Psoas muscle (tissue), 8 donors: Measurements from ENCODE around the gene SIT1. TPM values are rescaled to one million over a fixed set of nuclear protein-coding genes. Genes with fewer than 3 reads are reported as not detected.
A peak's percentile ranks its signal among the peaks of the same experiment; 100 is the strongest.

Source experiments
- ATAC-seq, 4 donors: fragments of 200-7000 bp; cut with Tn5 transposase; one replicate each; pipeline ENCODE4 v1.9.1; 2020; ENCODE audit warnings: moderate library complexity in 3 of 4, mild to moderate bottlenecking in 2 of 4
- DNase-seq, 2 donors: peaks; one replicate each; pipeline ENCODE4 v3.0.0-alpha.2; 2020
- H3K27ac ChIP-seq: fragments of 200-600 bp; one replicate; pipeline ENCODE4 v1.8.0; 2022
- H3K27me3 ChIP-seq, 3 donors: fragments of 200-600 bp in 1 of 3; one replicate each; pipeline versions ENCODE4 v1.6.1 to v1.8.0; 2013 to 2022; ENCODE audit warnings: low read length in 2 of 3, mild to moderate bottlenecking in 2 of 3, moderate library complexity in 1 of 3; ENCODE audit not compliant: insufficient read depth in 3 of 3
- H3K36me3 ChIP-seq, 2 donors: fragments of 200-600 bp in 1 of 2; one replicate each; pipeline versions ENCODE4 v1.6.1 to v1.8.0; 2013 to 2022; ENCODE audit warnings: low read depth in 1 of 2, mild to moderate bottlenecking in 1 of 2, moderate library complexity in 1 of 2; ENCODE audit not compliant: insufficient read depth in 1 of 2
- H3K4me1 ChIP-seq: fragments of 200-600 bp; one replicate; pipeline ENCODE4 v1.8.0; 2022
- H3K4me3 ChIP-seq: fragments of 200-600 bp; one replicate; pipeline ENCODE4 v1.8.0; 2022; ENCODE audit warnings: mild to moderate bottlenecking
- H3K9me3 ChIP-seq: fragments of 200-600 bp; one replicate; pipeline ENCODE4 v1.8.0; 2022
- WGBS, 3 donors: extraction: QIAGEN DNeasy Blood & Tissue Kit; methylation state at CpG; one replicate each; pipeline versions ENCODE4 v1.1.6 to v1.1.7; 2013; 5-methylcytosine and 5-hydroxymethylcytosine counted together
- intact Hi-C, 2 donors: fragments of 100-400 bp; cut with DNase I; formaldehyde crosslinking; loops; one replicate each; pipeline versions ENCODE4 v1.11.0 to v1.14.2; 2022
- polyA plus RNA-seq, 3 donors: library from polyadenylated mRNA; stranded (reverse); fragments of 200-250 nt; gene quantifications; one replicate each; pipeline ENCODE4 v1.2.3, GENCODE V29; 2013
- total RNA-seq, 4 donors: library from RNA; stranded (reverse); fragmentation: NEBNext Ultra II Directional in 2 of 4; extraction: Animal tissue kit (Norgen Biotek cat#: 25700) in 2 of 4; gene quantifications; one replicate each; pipeline versions ENCODE4 v1.2.1 to v1.2.4, GENCODE V29; 2021 to 2023
- TF ChIP-seq, protein P1 (sequence below): fragments of 200-600 bp; IDR thresholded peaks from one replicate; pipeline ENCODE4 v1.8.0; 2022; ENCODE audit warnings: antibody characterized with exemption
- donor health status: healthy with polysubstance abuse.
- donor health status: DM: no; HTN: no; CAD: no; lungs with moderate emphysema.
- donor health status: Bipolar disorder and iron deficiency.
- donor health status: healthy.
- donor health status: DM: yes; HTN: yes; CAD: no.
- donor health status: DM: no; HTN: no; CAD: no.
- donor health status: DM: no; HTN: no; CAD: no.
- donor health status: DM: yes; HTN: yes; CAD: no.

SIT1 gene
- total and polyA plus RNA-seq, 7 donors: 0.08 to 0.34 (median 0.24) TPM; not detected in 1

DNA sequence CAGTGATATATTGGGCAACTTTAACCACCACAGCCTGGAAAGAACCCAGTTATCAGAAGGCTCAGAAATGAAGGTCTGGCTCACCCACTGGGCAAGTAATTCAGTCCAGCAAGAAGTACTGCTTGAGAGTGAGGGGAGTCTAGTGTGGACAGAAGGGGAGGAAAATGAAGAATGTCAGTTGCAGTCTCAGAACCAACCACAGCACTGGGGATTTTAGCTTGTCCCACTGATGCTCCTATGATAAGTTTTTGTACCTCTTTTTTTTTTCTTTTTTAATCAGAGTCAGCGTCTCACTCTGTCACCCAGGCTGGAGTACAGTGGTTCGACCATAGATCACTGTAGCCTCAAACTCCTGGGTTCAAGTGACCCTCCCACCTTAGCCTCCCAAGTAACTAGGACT, 23.2 kb downstream of the SIT1 start:
- no peaks in the 10 kb centered on the region for H3K36me3 ChIP-seq
- no peak overlapping the region for H3K27ac ChIP-seq
- no peaks in the 10 kb centered on the region for H3K4me1 ChIP-seq
- ATAC-seq: no peak
- no peaks in the 10 kb centered on the region for H3K27me3 ChIP-seq
- TF ChIP-seq, protein P1, sequence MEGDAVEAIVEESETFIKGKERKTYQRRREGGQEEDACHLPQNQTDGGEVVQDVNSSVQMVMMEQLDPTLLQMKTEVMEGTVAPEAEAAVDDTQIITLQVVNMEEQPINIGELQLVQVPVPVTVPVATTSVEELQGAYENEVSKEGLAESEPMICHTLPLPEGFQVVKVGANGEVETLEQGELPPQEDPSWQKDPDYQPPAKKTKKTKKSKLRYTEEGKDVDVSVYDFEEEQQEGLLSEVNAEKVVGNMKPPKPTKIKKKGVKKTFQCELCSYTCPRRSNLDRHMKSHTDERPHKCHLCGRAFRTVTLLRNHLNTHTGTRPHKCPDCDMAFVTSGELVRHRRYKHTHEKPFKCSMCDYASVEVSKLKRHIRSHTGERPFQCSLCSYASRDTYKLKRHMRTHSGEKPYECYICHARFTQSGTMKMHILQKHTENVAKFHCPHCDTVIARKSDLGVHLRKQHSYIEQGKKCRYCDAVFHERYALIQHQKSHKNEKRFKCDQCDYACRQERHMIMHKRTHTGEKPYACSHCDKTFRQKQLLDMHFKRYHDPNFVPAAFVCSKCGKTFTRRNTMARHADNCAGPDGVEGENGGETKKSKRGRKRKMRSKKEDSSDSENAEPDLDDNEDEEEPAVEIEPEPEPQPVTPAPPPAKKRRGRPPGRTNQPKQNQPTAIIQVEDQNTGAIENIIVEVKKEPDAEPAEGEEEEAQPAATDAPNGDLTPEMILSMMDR: no peak
- H3K4me3 ChIP-seq: no peak overlapping the region
- 87 to 89% (median 89%) methylated on average over 2 of the region's 2 CpGs for WGBS, 3 donors
- no peaks in the 10 kb centered on the region for H3K9me3 ChIP-seq
- intact Hi-C loops: loop anchor here in 1 of 2 donors (5.0 kb wide), 1 partner anchor 45 kb away; no protein-coding TSS in a partner anchor
- DNase-seq: no peak

- TF ChIP-seq, protein P1: no peak
- ATAC-seq (no peak), DNase-seq (no peak)
- Histone ChIP-seq H3K4me1 (peaks cover 4% of the 10 kb centered on the region), H3K36me3 (no peaks in the 10 kb centered on the region), H3K27ac (no peak overlapping the region), H3K27me3 (peaks cover 0 to 2% (median 0%) of the 10 kb centered on the region in 3 donors), H3K4me3 (no peak overlapping the region), H3K9me3 (no peaks in the 10 kb centered on the region)
- WGBS, 3 donors: 55 to 72% (median 64%) methylated on average over 2 of the region's 2 CpGs
- intact Hi-C loops: no loop called here
Measured at GRCh38 chr9:35619800-35620158, 31.0 kb downstream of the SIT1 start.

GRCh38 chr9:35618854-35619799, 31.6 kb downstream of the SIT1 start:
- H3K27me3 ChIP-seq: peaks cover 0 to 2% (median 0%) of the 10 kb centered on the region in 3 donors
- H3K4me3 ChIP-seq: no peak overlapping the region
- ATAC-seq (no peak), DNase-seq (peak in 1 of 2 donors; percentile 56)
- TF ChIP-seq, protein P1: no peak
- no peaks in the 10 kb centered on the region for H3K9me3 ChIP-seq
- 87 to 91% (median 90%) methylated on average over 17 of the region's 17 CpGs for WGBS, 3 donors
- no peak overlapping the region for H3K27ac ChIP-seq
- no peaks in the 10 kb centered on the region for H3K36me3 ChIP-seq
- H3K4me1 ChIP-seq: peaks cover 4% of the 10 kb centered on the region
- intact Hi-C loops: no loop called here

DNA sequence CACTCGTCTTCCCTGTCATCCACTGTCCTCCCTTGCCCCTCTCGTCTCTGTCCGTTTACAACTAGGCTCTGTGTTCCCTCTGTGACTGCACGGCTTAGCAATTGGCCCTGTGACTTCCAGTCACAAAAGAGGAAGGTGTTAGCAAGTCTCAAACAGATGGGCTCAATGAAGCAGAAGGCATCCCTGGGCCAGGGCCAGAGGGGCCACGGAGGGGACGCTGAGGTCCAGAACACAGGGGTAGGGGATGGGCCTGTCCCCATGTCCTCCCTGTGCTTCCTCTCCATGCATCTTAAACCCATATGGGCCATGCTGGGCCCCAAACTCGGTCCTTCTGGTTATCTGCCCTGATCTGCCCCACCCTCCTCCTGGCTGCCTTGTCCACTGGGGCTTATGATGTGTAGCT, 32.4 kb downstream of the SIT1 start, which contains the start of gene CD72:
CD72 (minus strand) TSS at position 89 of the 403 bp plus-strand sequence. CDS start 110 bp downstream, outside the sequence.
- Histone ChIP-seq H3K27ac (no peak within 1 kb of the TSS), H3K4me1 (peaks cover 4% of the 10 kb centered on the region), H3K27me3 (peaks cover 0 to 2% (median 0%) of the 10 kb centered on the region in 3 donors), H3K9me3 (no peaks in the 10 kb centered on the region), H3K4me3 (peak within 1 kb of the TSS; percentile 61), H3K36me3 (no peaks in the 10 kb centered on the region)
- DNase-seq (peak in 1 of 2 donors; percentile 46), ATAC-seq (no peak)
- 70 to 79% (median 73%) methylated on average over 7 of the region's 7 CpGs for WGBS, 3 donors
- TF ChIP-seq, protein P1: no peak
- intact Hi-C loops: no loop called here
